GM18526 (cell line): ENCODE measurements around the gene MTMR4.

Experiments
- POLR2A ChIP-seq: IDR thresholded peaks from 3 replicates; pipeline ENCODE4 v1.6.1; 2011; ENCODE audit not compliant: insufficient read length; ENCODE audit errors: extremely low read depth

MTMR4 gene

DNA sequence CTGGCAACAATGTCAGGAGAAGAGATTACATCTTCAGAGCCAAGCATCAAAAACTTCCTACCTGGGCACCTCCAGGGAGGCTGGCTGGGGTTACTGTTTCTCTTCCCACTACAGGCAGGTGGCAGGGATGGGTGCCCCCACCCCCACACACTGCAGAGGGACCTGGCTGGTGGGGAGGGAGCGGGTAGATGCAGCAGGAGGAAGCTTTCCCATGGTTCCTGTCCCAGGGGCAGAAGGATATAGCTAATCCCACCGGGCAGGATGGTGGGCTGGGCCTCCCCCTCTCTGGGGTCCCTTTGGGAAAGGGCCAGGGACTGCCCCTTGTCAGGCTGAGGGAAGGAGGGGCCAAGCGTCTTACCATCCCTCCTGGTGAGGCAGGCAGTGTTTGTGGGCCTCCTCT is 16.7 kb upstream of the MTMR4 start:
- no peak for TF ChIP-seq POLR2A

DNA sequence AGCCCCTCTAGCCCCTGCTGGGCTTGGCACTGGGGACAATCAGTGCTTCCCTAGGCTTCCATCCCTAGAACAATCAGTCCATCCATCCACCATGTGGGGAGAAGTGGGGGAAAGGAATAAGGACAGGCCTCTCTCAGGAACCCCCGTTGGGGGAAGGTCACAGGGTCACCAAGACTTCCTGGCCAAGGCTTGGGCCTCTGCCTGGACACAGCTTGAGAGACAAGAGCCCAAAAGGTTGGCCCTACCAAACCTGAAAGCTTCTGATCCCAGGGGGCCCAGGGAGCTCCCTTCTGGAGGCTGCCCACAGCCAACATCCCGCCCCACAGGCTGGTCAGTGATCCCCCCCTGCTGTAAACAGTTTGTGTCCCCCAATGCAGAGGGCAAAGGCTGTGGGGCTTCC is 16.2 kb upstream of the MTMR4 start:
- TF ChIP-seq POLR2A, result no peak

DNA sequence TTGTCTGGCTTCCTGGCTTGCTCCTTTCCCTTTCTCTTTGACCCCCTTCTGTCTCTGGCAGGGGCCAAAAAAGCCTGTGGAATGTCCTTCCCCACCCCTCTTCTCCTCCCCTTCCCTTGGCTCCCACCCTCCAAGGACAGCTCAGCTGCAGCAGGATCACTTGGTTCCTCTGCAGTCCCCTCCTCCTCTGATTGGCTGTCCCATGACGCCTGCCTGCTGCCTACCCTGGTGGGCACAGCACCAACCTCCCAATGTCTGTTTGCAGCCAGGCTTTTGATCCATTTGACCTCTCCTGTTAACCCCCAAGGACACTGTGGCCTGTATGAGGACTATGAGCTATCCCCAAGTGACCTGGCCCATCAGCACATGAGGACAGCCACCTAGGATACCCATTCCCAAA is 14.8 kb upstream of the MTMR4 start:
- TF ChIP-seq POLR2A, result no peak

DNA sequence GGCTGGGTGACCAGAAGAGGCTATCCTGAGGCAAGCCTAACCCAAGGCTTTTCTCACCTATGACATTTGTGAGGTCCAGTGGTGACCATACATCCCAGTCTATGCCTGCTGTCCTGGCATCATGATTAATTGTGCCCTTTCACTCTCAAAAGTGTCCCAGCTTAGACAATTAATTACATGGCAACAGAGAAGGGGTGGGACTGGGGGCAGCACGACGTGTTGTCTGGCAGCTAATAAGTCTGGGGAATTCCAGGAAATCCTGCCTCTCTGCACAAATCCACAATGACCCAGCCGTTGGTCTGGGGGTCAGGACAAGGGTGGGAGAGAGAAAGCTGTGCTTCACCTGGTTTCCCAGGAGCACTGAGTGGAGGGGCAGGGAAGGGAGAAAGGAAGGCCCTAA is 14.0 kb upstream of the MTMR4 start:
- no peak for TF ChIP-seq POLR2A

DNA sequence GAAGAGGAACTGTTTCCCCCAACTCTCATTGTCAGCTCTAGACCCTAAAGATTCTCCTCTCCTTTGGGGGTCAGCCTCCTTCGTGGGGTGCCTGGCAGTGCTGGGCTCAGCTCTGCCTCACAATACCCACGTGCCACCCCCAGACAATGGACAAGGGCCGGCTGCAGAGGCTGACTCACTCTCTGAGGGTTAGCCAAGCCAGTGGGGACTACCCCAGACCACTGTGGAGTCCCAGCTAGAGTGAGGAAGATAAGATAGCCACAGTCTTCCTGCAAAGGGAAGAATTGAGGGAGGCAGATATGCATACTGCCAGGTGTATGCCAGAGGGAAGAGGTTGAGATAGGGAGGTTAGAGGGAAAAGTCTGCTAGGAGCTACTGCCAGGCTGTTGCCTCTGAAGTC is 13.5 kb upstream of the MTMR4 start:
- TF ChIP-seq POLR2A, result no peak

DNA sequence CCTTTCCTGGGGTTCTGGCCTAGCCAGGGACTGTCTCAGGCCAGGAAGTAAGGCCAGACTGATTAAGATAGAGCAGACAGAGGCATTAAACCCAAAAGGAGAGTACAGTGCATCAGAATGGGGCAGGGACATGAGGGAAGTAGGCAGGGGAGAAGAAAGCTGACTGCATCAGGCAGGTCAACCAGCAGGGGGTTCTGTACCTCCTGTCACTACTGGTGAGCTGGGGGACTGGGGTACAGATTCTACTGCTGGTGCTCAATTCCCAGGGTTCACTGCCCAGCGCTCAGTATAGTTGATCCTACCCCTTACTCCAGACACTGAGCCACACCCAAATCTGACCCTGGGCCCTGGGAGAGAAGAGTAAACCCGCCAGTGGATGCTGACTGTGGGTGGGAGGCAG is 12.9 kb upstream of the MTMR4 start:
- no peak for TF ChIP-seq POLR2A

DNA sequence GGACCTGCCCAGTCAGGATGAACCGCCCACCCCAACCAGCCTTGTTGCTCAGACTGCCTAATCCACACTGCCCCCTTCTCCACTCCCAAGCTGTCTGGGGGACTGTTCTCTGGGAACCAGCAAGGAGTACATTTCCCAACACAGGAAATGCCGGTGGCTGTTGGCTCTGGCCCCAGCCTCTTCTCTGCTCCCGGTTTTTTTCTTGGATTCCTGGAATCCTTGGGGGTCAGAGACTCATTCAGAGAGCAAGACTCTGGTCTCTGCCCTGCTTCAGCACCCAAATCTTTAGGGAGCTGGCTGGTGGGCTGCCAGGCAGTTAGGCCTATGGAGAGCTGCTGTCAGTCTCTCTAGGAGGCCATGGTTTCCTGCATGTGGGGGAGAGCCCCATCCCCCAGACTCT is 10.8 kb upstream of the MTMR4 start:
- TF ChIP-seq POLR2A, result no peak

DNA sequence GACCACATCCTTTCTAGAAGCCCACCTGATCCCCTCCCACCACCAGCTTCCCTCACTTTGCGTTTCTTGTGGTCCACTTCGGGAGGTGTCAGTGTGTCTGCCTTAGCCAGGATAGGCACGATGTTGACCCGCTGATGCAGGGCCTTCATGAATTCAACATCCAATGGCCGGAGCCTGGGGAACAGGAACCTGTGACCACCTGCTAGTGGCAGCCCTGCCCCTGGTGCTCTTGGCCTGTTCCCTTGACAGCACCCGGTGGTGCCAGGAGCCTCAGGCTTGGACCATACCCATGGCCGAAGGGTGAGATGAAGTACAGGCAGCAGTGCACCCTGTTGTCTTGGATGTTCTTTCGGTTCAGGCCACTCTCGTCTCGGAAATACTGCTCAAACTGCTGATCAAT is 7.2 kb upstream of the MTMR4 start:
- no peak for TF ChIP-seq POLR2A

DNA sequence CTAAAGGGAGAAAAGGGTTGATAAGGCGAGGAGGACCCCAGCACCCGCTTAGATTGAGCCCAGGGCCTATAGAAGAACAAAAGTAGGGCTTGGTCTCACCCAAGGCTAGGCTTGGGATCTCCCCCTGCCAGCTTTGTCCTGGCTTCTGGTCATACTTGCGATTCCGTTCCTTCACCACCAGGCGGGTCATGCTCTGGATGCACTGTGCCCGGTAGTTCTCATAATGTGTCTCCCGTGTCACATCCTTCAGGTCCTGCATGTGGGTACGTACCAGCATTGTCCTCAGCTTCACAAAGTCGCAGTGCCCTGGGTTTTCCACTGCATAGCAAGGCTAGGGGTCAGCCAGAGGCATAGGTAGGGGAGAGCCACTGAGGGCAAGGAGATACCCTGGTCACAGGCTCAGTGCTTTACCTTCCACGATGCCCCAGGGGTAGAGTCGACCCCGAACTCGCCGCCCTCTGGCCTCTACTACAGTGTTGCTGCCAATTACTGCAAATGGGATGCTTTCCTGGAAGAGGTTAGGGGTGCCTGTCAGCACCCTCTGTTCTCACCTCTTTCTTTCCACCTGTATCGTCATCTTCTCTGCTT is 6.5 kb upstream of the MTMR4 start:
- no peak for TF ChIP-seq POLR2A

DNA sequence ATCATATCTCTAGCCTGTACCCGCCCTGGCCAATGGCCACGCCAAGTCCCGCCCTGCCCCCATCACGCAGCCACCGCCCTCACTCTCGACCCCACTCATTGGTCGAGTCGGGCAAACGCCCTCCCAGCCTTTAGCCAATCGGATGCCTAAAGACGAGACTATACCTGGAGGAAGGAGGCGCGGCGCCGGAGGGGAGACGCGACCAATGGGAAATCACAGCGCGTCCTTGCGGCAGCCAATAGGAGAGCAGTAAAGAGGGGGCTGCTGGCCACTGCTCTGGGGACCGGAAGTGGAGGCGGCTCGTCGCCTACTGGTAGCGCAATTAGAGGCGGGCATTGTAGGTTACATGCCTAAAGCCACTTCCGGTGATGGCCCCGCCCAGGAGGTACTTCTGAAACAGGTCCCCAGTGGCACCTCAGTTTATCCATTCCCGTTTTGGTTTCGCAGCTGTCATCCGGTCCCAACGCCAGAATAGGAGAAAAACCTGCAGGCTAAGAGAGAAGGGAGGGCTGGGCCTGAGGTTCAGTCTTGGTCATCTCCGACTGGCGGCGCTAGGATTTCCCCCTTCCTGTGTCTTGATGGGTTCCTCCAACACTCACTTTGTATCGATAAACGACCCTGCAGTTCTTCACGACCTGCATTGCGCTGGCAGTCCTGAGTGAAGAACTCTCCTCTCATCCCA is 3.6 kb upstream of the MTMR4 start:
- peak; percentile 54 for TF ChIP-seq POLR2A

DNA sequence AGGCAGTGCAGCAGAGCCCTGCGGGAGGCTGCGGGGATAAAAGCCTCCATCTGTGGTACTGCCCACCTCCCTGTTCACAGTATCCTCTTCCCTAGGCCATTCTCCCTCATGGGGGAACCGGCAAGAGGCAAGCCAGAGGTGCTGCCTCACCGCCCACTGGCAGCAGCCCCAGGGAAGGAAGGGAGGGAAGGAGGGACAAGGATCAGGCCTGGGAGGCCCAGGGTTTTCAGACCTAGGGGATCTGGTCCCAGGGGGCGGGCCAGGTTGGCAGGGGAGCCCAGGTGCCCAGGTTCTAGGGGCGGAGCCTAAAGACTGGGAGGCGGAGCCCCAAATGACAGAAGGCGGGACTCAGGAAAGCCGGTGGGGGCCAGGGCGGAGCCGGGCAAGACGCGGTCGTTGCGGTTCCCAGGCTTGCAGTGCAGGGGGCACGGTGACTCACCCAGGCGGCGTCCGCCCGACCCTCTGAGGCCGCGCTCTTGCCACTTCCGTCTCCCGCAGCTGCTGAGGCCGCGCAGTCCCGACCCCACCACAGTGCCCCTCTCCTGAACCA is 3.0 kb upstream of the MTMR4 start:
- TF ChIP-seq POLR2A, result peak; percentile 72

DNA sequence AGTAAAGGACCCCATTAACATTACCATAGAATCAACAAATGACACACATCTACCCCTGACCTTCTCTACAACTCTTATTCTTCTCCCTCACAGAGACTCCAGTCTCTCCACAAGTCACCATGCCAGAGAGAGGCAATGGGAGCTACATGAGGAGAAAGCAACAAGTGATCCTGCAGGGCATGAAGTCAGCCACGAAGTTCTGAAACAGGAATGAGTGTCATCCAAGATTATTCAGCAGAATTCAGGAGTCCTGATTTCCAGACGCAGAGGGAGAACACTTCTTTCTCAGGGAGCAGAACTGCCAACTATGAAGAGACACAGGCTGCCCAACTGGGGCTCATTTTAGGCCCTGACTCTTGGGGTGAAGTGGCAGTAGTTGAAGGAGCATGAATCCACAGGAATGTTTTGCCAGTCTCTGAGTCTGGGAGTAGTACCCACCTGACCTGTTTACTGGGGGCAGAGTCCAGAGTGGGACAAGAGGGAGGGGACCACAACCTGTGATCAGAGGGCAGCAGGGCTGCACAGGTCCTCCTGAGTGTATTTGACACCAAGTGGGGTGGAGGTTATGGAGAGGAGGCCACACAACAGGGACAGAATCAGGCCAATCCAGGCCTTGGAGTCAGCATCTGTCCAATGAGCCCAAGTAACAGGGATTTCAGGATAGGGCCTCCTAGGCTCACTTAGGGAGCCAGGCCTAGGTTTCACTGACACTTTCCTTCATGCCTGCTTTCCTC is 2.4 kb upstream of the MTMR4 start:
- TF ChIP-seq POLR2A, result no peak

DNA sequence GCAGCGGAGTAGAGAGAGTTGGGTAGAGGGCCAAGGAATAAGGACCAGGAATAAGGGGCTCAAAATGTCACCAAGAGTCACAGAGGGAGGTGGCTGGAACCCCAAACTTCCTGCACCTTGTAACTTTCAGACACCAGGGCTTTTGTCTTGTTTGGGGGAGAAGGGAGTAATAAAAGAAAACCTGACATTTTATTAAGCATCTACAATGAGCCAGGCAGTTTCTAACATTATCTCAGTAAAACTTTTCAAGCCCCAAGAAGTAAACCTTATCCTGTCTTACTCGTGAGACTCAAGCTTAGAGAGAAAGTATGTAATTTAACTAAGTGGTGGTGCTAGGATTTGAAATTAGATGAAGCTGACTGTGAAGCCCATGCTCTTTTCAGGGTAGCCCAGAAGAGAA is 848 bp upstream of the MTMR4 start:
- TF ChIP-seq POLR2A, result no peak

DNA sequence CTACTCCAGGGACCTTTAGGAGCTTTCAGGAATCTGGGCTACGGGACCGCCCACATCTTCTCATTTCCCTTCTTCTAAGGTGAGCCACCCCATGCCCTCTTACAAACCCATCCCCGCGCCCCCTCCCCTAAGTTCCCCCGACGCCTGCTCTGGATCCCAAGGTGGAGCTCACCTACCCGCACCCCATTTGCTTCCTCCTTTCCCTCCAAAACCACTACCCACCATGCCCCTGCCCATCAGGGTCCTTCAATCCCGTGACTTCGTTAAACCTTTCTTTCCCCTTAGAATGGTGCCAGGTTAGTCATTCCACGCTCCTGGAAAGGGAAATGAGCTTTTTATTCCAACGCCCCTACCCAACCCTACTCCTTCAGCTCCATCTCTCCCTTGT is 326 bp upstream of the MTMR4 start:
- no peak for TF ChIP-seq POLR2A

DNA sequence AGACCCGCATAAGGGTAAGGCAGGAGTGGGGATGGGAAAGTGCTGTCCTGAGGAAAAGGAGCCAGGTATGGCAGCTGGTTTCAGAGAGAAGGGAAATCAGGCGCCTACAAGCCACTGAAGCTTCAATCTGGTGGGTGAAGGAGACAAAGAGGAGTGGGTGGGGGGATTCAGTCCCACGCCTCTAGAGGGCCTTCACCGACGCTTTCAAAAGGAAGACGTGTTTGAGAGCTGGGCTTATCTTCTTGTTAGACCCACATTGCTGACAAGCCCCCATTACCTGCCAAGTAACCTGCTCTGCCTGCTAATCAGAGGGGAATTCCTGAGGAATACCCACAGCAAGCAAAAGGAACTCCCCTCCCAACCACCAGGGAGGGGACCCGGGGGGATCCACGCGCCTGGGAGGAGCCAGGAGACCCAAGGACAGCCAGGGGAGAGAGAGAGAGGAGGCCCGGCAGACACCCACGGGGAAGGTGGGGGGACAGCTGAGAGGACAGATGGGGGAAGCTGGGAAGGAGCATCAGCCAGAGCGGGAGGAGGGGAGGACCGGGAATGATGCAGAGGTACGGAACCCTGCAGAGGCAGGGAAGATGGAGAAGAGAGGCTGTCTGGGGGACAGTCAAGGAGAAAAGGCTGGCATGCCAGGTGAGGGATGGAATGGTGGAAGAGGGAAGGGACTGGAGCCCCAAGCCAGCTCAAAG is 1.0 kb downstream of the MTMR4 start:
- TF ChIP-seq POLR2A, result no peak

DNA sequence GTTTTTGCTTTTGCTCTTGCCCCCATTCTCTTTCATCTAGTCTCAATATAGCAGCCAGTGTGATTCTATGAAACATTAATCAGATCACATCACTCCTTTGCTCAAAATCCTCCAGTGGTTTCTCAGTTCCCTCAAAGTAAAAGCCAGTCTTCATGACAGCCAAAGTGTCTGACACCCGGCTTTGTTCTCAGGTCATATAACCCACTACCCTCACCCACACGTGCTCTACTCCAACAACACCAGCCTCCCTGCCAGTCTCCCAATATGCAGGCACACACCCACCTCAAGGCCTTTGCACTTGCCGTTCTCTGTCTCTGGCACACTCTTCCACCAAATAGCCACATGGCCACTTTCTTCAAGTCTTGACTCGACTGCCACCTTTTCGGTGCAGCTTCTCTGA is 4.4 kb downstream of the MTMR4 start:
- no peak for TF ChIP-seq POLR2A
